ENCODE measurements around the gene TSPEAR.
"Not testable (repeated sequence)": the region's sequence is repeated elsewhere in the genome, so short reads cannot be mapped to it uniquely, and the experiment has no call there.

Gene TSPEAR

GRCh38 chr21:44576025-44576420, 135.3 kb downstream of the TSPEAR start:
- H3K36me3 ChIP-seq (ENCODE audit: control insufficient read depth, insufficient read depth, low read length), result no peaks in the 10 kb centered on the region
- H3K27me3 ChIP-seq (ENCODE audit: control insufficient read depth, insufficient read depth, low read length), result no peaks in the 10 kb centered on the region
- H3K9me3 ChIP-seq (ENCODE audit: control insufficient read depth, insufficient read depth, low read length), result no peaks in the 10 kb centered on the region; the same call in 1 of the 2 replicates
- 0 out of 2 replicates have a peak, but pooled peaks cover 3% of the 10 kb centered on the region for H3K4me1 ChIP-seq (ENCODE audit: control insufficient read depth, insufficient read depth, low read length)
- WGBS (ENCODE audit: insufficient coverage, insufficient read length), result no CpG with 5 or more reads among the region's 10 CpGs
- H3K4me3 ChIP-seq (ENCODE audit: low read length), result no peak overlapping the region
- no peak for DNase-seq (ENCODE audit: low read depth, low spot score)
- H3K27ac ChIP-seq (ENCODE audit: low read length), result no peak overlapping the region

- H3K9me3 ChIP-seq (ENCODE audit: control insufficient read depth, insufficient read depth, low read length), result no peaks in the 10 kb centered on the region; the same call in 1 of the 2 replicates
- no peaks in the 10 kb centered on the region for H3K27me3 ChIP-seq (ENCODE audit: control insufficient read depth, insufficient read depth, low read length)
- DNase-seq (ENCODE audit: low read depth, low spot score), result no peak
- no peaks in the 10 kb centered on the region for H3K36me3 ChIP-seq (ENCODE audit: control insufficient read depth, insufficient read depth, low read length)
- 0 out of 2 replicates have a peak, but pooled peaks cover 3% of the 10 kb centered on the region for H3K4me1 ChIP-seq (ENCODE audit: control insufficient read depth, insufficient read depth, low read length)
- no CpG with 5 or more reads among the region's 20 CpGs for WGBS (ENCODE audit: insufficient coverage, insufficient read length)
- H3K4me3 ChIP-seq (ENCODE audit: low read length), result no peak overlapping the region
- H3K27ac ChIP-seq (ENCODE audit: low read length), result no peak overlapping the region
These were observed 135.9 kb downstream of the TSPEAR start for GRCh38 chr21:44575307-44576024.

- no peak for DNase-seq (ENCODE audit: low read depth, low spot score)
- H3K4me3 ChIP-seq (ENCODE audit: low read length), result no peak overlapping the region
- H3K27me3 ChIP-seq (ENCODE audit: control insufficient read depth, insufficient read depth, low read length), result no peaks in the 10 kb centered on the region
- WGBS (ENCODE audit: insufficient coverage, insufficient read length), result no CpG with 5 or more reads among the region's 21 CpGs
- H3K36me3 ChIP-seq (ENCODE audit: control insufficient read depth, insufficient read depth, low read length), result no peaks in the 10 kb centered on the region
- no peaks in the 10 kb centered on the region; the same call in 1 of the 2 replicates for H3K9me3 ChIP-seq (ENCODE audit: control insufficient read depth, insufficient read depth, low read length)
- H3K4me1 ChIP-seq (ENCODE audit: control insufficient read depth, insufficient read depth, low read length), result 0 out of 2 replicates have a peak, but pooled peaks cover 3% of the 10 kb centered on the region
- H3K27ac ChIP-seq (ENCODE audit: low read length), result no peak overlapping the region
These were observed 136.7 kb downstream of the TSPEAR start for GRCh38 chr21:44574457-44575306.

- not testable (repeated sequence) for H3K36me3 ChIP-seq (ENCODE audit: control insufficient read depth, insufficient read depth, low read length); H3K9me3 ChIP-seq (ENCODE audit: control insufficient read depth, insufficient read depth, low read length); H3K4me1 ChIP-seq (ENCODE audit: control insufficient read depth, insufficient read depth, low read length); H3K27ac ChIP-seq (ENCODE audit: low read length); H3K4me3 ChIP-seq (ENCODE audit: low read length); H3K27me3 ChIP-seq (ENCODE audit: control insufficient read depth, insufficient read depth, low read length); DNase-seq (ENCODE audit: low read depth, low spot score)
- no CpG with 5 or more reads among the region's 25 CpGs for WGBS (ENCODE audit: insufficient coverage, insufficient read length)
These were observed 137.5 kb downstream of the TSPEAR start, which contains the start of gene KRTAP10-4 for GRCh38 chr21:44573630-44574456. Gene KRTAP10-4 (plus strand): TSS chr21:44573729. CDS start chr21:44573759, 30 bp downstream.

GRCh38 chr21:44572959-44573583, 138.3 kb downstream of the TSPEAR start:
- Histone ChIP-seq H3K36me3 (ENCODE audit: control insufficient read depth, insufficient read depth, low read length) (peaks cover 4% of the 10 kb centered on the region; the same call in 1 of the 2 replicates), H3K27me3 (ENCODE audit: control insufficient read depth, insufficient read depth, low read length) (no peaks in the 10 kb centered on the region), H3K27ac (ENCODE audit: low read length) (no peak overlapping the region), H3K9me3 (ENCODE audit: control insufficient read depth, insufficient read depth, low read length) (no peaks in the 10 kb centered on the region; the same call in 1 of the 2 replicates), H3K4me3 (ENCODE audit: low read length) (no peak overlapping the region), H3K4me1 (ENCODE audit: control insufficient read depth, insufficient read depth, low read length) (0 out of 2 replicates have a peak, but pooled peaks cover 3% of the 10 kb centered on the region)
- WGBS (ENCODE audit: insufficient coverage, insufficient read length), result no CpG with 5 or more reads among the region's 15 CpGs
- DNase-seq (ENCODE audit: low read depth, low spot score), result no peak

GRCh38 chr21:44571844-44572782, 139.3 kb downstream of the TSPEAR start:
- WGBS (ENCODE audit: insufficient coverage, insufficient read length), result no CpG with 5 or more reads among the region's 40 CpGs
- H3K36me3 ChIP-seq (ENCODE audit: control insufficient read depth, insufficient read depth, low read length), result peaks cover 4% of the 10 kb centered on the region; the same call in 1 of the 2 replicates

GRCh38 chr21:44571296-44571695, 140.1 kb downstream of the TSPEAR start:
- Histone ChIP-seq H3K4me3 (ENCODE audit: low read length) (no peak overlapping the region), H3K27ac (ENCODE audit: low read length) (no peak overlapping the region), H3K9me3 (ENCODE audit: control insufficient read depth, insufficient read depth, low read length) (no peaks in the 10 kb centered on the region), H3K27me3 (ENCODE audit: control insufficient read depth, insufficient read depth, low read length) (no peaks in the 10 kb centered on the region), H3K36me3 (ENCODE audit: control insufficient read depth, insufficient read depth, low read length) (peaks cover 4% of the 10 kb centered on the region; the same call in 1 of the 2 replicates), H3K4me1 (ENCODE audit: control insufficient read depth, insufficient read depth, low read length) (0 out of 2 replicates have a peak, but pooled peaks cover 3% of the 10 kb centered on the region)
- no peak for DNase-seq (ENCODE audit: low read depth, low spot score)
- WGBS (ENCODE audit: insufficient coverage, insufficient read length), result no CpG with 5 or more reads among the region's 4 CpGs

More at GRCh38 chr21:44571844-44572782, 139.3 kb downstream of the TSPEAR start:
- Histone ChIP-seq H3K9me3 (ENCODE audit: control insufficient read depth, insufficient read depth, low read length) (no peaks in the 10 kb centered on the region), H3K27ac (ENCODE audit: low read length) (no peak overlapping the region), H3K4me1 (ENCODE audit: control insufficient read depth, insufficient read depth, low read length) (0 out of 2 replicates have a peak, but pooled peaks cover 3% of the 10 kb centered on the region), H3K27me3 (ENCODE audit: control insufficient read depth, insufficient read depth, low read length) (no peaks in the 10 kb centered on the region), H3K4me3 (ENCODE audit: low read length) (no peak overlapping the region)
- no peak for DNase-seq (ENCODE audit: low read depth, low spot score)

- no peak for DNase-seq (ENCODE audit: low read depth, low spot score)
- H3K4me3 ChIP-seq (ENCODE audit: low read length), result no peak overlapping the region
- no peak overlapping the region for H3K27ac ChIP-seq (ENCODE audit: low read length)
- no peaks in the 10 kb centered on the region for H3K9me3 ChIP-seq (ENCODE audit: control insufficient read depth, insufficient read depth, low read length)
- no peaks in the 10 kb centered on the region for H3K27me3 ChIP-seq (ENCODE audit: control insufficient read depth, insufficient read depth, low read length)
- H3K36me3 ChIP-seq (ENCODE audit: control insufficient read depth, insufficient read depth, low read length), result peaks cover 4% of the 10 kb centered on the region; the same call in 1 of the 2 replicates
- no CpG with 5 or more reads among the region's 12 CpGs for WGBS (ENCODE audit: insufficient coverage, insufficient read length)
- 0 out of 2 replicates have a peak, but pooled peaks cover 3% of the 10 kb centered on the region for H3K4me1 ChIP-seq (ENCODE audit: control insufficient read depth, insufficient read depth, low read length)
These were observed 141.4 kb downstream of the TSPEAR start for GRCh38 chr21:44569861-44570517.
